A549 treated with dexamethasone at 1 μM for 4 hours (cell line): ENCODE data around the gene SOX2. TPM values are rescaled to one million over a fixed set of nuclear protein-coding genes. Genes with fewer than 3 reads are reported as not detected.

Experiments used
- total RNA-seq: library from RNA; stranded (reverse); fragments of 200-300 nt; extraction: Qiagen RNA extraction; gene quantifications from 5 replicates; pipeline ENCODE4 v1.2.3, GENCODE V29; 2022

The SOX2 gene
- 0.42 to 0.57 TPM (median 0.46 TPM) in 5 replicates for total RNA-seq

GRCh38 chr3:181711325-181712135 lies at the start of gene SOX2:
TSS of gene SOX2 (plus strand) at chr3:181711925. CDS start at chr3:181712361, 436 bp downstream.

